HG02678 (cell line): ENCODE measurements around the gene GBA2.
A peak's percentile ranks its signal among the peaks of the same experiment; 100 is the strongest.

ENCODE experiments used
- ATAC-seq: cut with Tn5 transposase; IDR thresholded peaks from one replicate; pipeline ENCODE4 v1.9.1; 2021; ENCODE audit warnings: mild to moderate bottlenecking, moderate library complexity; ENCODE audit not compliant: unreplicated experiment

The GBA2 gene

DNA sequence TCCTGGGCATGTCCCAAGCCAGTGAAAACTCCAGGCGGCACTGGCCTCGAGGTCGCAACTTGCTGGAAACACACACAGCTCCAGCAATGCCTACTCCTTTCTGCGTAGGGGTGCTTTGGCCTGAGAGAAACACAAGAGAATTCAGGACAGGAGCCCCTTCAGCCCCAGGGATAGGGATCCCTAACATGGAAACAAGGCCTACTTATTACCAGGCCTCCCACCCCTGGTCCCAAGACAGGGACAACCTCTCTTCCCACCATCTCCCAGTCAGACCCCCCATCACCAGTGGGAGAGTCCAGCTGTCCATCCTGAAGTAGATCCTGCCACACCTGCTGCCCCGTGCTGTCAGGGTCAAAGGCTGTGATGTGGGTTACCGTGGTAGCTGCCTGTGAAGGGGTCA lies 8.8 kb downstream of the GBA2 start:
- no peak for ATAC-seq

DNA sequence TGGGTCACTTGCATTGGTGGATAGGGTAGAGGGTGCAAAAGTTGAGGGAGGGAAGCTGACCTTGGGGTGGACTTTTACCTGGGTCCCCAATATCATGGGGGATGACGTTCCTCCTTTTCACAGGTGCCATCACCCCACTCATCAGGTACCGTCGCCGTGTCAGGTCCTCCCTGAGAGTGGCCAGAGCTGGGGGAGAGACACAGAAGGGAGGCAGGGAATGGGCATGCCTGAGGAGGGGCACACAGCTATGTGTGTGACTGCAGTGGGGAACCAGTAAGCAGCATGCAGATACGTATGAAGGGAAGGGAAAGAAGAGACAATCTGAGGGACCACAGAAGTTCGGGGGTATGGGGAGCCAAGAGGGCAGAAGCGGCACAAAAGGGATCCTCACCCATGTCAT lies 10.1 kb downstream of the GBA2 start:
- no peak for ATAC-seq

DNA sequence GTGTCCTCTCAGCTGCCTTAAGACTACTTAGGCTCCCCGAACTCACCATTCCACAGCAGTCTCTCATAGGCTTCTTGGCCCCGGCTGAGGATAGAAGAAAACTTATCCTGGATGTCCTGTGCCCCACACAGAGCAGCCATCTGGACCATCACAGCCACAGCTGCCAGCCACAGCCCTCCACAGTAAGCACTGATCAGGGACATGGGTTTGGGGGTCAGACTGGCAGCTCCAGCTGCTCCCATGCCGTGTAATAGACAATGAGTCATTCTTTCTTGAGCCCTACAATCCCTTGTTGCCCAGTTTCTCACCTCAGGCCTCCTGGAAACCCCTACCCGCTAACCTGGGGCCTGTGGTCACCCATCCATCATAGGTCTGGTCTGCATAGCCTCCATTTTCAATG lies 10.8 kb downstream of the GBA2 start:
- ATAC-seq: no peak

DNA sequence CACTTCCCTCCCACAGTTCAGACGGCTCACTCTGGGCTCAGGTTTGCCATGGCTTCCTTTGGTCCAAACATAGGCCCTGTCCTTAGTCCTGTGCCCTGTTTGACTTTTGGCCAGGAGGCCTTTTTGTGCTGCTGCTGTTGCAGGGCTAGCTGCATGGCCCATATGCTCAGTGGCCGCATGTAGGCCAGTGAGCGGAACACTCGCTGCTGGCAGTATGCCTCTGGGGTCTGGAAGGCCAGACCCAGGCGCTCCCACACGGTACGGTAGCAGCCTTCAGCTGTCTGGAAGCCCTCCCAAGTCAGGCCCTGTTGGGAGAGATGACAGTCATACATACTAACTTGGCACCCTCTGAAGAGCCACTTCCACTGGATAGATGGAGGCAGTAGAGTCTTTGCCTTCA lies 11.9 kb downstream of the GBA2 start:
- no peak for ATAC-seq

DNA sequence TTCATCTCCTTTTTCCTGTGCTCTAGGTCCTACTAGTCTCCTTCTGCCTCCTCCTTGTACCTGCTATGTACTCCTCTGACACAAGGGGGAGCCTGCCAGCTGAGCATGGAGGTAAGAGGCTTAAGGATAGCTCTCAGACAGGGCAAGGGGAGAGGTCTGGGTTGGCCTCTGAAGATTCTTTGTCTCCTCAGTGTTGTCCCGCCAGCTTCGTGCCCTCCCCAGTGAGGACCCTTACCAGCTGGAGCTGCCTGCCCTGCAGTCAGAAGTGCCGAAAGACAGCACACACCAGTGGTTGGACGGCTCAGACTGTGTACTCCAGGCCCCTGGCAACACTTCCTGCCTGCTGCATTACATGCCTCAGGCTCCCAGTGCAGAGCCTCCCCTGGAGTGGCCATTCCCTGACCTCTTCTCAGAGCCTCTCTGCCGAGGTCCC lies 12.8 kb downstream of the GBA2 start:
- ATAC-seq: no peak

DNA sequence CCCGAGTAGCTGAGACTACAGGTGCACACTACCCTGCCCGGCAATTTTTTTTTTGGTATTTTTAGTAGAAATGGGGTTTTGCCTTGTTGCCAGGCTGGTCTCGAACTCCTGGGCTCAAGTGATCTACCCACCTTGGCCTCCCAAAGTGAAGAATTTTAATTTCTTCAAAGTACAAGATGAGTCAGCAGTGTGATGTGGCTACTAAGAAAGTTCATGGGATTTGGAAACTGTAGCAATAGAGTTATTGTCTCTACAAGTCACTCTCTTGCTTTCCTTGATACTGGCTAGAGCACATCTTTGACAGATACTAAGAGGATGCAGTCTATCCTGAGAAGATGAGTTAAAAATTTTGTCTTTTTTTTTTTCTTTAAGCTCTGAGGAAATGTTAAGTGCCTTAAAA lies 14.9 kb downstream of the GBA2 start:
- ATAC-seq: no peak

DNA sequence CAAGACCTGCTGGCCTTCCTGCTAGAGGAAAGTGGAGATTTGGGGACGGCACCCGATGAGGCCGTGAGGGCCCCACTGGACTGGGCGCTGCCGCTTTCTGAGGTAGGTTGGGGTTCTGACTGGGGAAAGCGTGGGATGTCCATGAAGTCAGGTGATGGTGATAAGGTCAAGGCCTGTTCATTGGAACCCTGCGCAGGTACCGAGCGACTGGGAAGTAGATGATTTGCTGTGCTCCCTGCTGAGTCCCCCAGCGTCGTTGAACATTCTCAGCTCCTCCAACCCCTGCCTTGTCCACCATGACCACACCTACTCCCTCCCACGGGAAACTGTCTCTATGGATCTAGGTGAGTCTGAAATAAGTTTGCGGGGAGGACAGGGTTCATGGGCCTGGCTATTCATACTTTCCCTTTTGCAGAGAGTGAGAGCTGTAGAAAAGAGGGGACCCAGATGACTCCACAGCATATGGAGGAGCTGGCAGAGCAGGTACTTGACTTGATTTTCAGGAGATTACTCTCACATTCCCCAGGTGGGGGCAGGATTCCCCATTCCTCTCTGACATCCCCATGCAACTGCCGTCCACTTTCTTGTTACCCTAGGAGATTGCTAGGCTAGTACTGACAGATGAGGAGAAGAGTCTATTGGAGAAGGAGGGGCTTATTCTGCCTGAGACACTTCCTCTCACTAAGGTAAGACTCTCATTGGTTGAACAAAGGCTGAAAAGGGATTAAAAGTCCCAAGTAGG lies 16.1 kb downstream of the GBA2 start:
- no peak for ATAC-seq

DNA sequence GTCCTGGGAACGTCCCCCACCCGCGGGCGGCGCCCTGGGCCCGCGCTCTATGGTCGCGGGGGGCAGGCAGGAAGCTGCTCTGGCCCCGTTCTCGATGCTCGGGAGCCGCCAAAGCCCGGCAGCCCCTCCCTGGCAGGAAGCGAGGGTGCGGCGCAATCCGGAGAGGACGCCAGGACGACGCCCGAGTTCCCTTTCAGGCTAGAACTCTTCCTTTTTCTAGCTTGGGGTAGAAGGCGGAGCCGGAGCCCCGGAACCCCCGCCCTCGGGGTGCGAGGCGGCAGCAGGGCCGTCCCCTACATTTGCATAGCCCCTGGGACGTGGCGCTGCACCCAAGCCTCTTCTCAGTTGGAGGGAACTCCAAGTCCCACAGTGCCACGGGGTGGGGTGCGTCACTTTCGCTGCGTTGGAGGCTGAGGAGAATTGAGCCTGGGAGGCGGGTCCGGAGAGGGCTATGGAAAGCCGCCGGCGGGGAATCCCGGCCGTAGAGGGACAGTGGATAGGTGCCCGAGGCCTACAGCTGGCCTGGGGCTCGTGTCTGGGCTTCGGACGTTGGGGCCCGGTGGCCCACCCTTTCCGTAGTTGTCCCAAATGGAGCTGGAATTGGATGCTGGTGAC lies 16.7 kb downstream of the GBA2 start, which contains the start of the genes CREB3 and TLN1:
Gene CREB3, plus strand, starts transcription at position 482 of the 615 bp plus-strand sequence. Its CDS starts 107 bp downstream, at position 589.
Gene TLN1, minus strand, starts transcription at position 11 of the 615 bp plus-strand sequence. CDS start 6,501 bp downstream, outside the sequence.
- peak; percentile 78 for ATAC-seq

DNA sequence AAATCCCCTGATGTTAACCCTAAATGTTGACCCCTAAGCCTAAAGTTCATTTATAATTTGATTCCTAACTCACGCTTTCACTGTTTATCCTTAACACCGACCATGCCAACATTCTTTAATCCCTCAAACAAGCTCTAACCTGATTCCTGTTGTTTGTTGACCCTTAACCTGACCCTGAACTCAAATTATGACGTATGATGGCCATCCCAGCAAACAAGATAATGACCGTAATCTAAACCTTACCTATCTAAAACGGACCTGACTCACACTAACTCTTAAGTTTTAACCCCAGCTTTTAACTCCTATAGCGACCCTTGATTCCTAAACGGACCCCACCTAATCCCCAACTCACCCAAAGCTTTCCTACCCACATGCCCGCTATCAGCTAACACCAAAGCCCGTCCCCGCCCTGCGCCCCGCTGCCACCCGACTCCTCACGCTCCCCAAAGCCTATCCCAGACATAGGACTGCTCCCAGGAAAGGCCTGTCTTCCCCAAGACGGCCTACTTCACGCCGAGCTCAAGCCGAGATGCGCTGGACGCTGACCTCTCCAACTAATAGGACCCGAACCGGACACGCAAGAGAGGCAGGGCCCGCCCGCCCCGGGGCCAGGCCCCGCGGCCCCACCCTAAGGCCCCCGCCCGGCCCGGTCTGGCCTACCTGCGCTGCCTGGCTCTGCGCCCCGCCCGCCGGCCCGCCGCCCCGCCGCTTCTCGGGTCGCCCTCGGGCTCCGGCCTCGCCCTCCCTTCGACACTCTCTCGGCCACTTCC lies 17.4 kb downstream of the GBA2 start:
- no peak for ATAC-seq

DNA sequence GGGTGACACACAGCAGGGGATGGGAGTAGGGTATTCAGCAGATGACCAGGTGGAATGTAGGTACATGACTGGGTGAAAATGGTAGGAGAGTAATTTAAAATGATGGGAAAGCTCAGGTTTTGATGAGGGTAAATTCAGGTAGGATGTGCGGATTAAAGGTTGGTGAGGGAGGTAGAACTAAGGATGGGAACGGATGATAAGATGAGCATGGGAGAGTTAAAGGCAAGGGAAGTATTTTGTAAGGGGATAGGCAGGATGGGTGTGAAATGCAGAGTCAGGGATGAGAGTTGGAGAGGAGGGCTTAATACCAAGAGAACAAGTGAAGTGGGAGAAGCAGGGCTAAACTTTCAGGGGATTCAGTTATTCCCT lies 18.6 kb downstream of the GBA2 start:
- no peak for ATAC-seq

DNA sequence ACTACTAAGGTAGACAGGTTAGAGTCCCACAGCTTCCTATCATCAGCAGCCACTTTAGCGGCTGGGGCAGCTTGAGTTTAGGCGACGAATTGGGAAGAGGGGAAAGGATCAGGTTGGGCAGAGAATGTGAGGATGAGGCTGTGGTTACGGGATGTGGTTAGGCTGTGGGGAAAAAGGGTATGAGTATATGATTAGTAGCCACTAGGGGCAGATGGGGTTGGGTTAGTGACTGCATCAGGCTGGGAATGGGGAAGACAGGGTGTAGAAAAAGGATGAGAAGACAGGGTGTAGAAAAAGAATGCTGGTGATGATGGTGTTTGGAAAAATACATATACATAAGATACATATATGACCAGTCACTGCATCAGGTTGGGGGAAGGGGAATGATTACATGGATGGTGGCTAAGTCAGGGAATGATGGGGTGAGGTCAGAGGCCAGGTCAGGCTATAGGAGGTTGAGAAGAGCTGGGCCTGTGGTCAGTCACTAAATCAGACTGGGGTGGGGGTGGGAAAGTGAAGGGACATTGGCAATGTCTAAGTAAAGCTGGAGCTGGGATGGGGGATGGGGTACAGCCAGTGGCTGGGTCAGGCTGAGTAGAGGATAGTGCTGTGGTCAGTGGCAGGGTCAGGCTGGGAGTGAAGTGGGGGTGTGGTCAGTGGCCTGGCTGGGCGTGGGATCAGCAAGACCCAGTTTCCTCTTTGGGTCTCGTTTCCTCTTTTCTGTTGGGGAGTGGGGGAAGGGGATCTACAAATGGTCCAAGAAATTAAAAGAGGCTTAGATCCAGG lies 19.1 kb downstream of the GBA2 start:
- ATAC-seq: no peak

DNA sequence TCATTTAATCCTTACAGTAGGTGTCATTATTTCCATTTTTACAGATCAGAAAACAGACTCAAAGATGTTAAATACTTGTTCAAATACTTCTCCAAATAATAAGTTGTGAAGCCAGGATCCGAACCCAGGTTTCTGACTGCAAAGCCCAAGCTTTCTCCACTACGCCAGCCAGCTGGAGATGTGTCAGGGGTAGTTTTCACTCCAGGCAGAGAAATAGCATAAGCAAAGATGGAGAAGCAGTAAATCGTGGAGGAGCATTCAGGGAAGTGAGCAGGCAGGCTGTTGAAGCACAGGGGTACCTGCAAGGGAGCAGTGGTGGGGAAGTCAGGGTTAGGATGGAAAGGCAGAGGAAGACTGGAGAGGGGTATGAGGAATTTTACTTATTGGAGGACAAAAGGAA lies 19.9 kb downstream of the GBA2 start:
- ATAC-seq: no peak

DNA sequence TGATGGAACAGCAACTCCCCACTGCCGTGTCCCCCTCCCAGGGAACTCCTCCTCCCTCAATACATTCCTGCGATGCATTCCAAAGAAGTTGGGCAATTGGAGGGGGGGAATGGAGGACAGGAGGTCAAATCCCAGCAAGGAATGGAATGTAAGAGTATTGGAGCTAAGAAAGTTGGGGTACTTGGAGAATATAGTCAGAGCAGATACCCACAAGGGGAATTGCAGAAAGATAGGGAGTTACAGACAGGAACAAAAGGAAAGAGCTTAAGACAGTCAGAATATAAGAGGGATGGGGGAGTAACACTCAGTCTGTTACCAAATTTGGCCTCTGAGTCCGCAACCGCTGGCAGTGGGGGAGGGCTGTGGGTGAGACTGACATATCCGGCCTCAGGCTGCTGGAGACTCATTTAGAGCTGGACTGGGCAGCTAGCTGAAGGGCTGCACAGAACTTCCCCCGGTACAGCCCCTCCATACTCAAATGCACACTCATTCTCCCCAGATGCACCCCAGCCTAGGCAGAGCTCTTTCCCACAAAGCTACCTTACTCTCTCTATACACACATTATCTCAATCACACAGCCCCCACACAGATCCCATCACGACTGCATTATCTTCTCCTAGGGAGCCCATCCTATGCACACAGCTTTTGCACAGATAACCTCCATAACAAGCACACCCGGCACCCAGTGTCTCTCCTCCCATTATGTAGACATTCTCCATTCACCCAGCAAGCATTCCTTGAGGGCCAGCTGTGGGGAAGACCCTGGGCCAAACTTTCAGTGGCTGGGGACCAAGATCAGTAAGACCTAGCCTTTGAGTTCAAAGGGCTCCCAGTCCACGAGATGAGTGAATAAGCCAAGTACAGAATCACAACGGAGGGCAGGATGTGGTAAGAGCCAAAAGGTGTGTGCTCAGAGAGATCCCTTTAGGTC lies 20.7 kb downstream of the GBA2 start:
- no peak for ATAC-seq

DNA sequence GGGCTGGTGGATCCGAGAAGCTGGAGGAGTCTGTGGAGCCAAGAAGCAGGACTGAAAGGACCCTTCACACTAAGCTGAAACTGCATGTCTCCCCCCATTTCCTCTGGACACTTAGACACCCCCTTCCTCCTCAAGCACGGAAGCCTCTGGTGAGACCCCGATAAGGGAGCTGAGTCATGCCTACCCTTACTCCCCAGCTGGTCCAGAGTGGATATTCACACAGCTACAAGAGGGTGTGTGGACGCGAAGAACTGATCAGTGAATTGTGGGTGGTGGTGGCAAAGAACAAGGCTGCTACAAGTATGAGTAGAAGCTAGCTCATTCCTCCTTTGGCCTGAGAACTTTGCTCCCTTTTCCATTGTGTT lies 21.4 kb downstream of the GBA2 start:
- no peak for ATAC-seq

DNA sequence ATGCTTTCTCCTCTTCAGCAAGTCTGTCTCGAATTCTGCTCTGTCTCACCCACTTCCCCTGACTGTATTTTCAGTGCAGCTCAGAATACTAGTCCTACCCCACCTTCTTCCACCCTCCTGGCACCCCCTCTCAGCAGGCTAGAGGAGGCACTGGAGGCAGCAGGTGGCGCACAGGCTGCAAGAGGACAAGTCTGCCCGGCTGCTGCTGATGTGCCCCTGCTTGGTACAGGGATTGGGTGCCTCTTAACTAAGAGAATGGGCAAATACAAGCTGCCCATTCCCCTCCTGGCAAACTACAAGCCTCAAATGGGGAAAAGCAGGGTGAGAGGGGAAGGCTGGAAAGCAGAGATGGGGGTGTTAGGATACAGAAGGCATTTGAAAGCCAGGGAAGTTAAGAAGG lies 22.1 kb downstream of the GBA2 start:
- ATAC-seq: peak; percentile 41

DNA sequence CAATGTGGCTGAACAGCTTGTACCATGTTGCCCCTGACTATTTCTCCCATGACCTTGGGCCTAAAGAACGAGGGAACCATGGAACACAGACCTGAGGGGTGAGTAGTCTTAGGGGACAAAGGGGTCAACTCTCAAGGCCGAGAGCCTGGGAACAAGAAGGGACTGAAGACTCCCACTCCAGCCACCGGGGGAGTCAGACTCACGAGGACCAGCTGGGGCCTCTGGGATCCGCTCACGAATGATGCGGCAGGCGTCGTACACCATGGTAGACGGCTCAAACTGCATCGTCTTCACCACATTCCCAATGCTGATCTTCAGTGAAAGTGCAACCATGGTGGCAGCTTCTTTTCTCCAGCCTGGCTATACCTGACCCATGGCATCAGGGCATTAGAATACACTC lies 23.7 kb downstream of the GBA2 start:
- ATAC-seq: no peak

DNA sequence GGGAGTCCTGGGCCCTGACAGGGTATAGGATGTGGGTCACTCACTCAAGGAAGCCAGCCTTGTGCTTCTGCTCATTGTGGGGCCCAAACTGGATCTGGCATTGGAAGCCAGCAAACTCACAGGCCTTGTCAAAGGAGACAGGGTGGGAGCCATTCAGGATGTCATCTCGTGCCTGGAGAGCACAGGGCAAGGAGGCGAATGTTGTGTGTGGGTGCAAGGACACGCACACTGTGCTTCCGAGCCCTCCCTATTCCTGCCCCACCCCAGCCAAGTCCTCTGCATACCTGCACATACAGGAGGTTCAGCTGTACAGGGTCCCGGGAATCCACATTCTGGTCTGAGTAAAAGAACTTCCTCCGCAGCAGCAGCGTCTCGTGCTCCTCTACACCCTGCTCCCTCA lies 25.1 kb downstream of the GBA2 start:
- ATAC-seq: no peak

DNA sequence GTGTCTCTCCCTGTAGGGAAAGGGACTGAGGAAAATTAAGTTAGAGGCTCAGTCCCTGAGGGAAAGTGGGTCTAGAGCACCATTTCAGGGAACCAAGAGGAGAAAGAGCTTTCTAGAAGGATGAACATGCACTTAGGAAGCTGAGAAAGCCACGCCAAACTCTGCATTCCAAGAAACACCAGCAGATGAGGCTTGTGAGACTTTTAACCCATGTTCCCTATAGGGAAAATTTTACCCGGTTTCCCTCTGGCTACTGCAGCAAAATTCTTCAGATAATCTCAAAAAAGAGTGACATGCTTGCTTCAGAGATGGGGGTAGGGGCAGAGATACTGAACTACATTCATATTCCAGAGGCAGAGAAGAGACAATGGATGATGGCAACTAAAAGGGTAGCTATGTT lies 25.6 kb downstream of the GBA2 start:
- ATAC-seq: no peak

DNA sequence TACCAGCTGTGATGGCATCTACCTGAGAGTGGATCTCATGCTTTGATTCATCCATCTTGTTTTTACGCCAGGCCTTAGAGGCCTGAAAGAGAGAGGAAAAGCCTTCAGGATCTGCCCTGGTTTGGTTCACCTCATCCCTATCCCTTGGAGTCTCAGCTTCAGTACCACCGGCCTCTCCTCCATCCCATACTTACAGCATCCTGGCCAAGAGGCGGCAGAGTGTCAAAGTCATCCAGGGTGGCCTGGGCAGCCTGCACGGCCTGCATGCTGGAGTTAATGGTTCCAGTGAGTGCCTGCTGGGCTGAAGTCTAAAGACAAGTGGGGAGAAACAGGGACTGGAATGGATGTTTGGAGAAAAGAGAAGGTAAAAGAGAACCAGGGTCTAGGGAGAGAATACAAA lies 29.5 kb downstream of the GBA2 start:
- no peak for ATAC-seq
